ENCODE data around the gene GPR15. TPM values are rescaled to one million over a fixed set of nuclear protein-coding genes. Genes with fewer than 3 reads are reported as not detected.

Gene GPR15
- total and polyA plus RNA-seq, 2 experiments from 2014 or later = not detected

GRCh38 chr3:98551754-98552153 lies 20.0 kb downstream of the GPR15 start:
- Histone ChIP-seq H2AFZ (no peak overlapping the region), H3K4me2 (no peak overlapping the region), H4K20me1 (replicated peaks; ENCODE audit: insufficient read depth) (no peaks in the 10 kb centered on the region), H3K9me2 (ENCODE audit: insufficient read depth) (no peaks in the 10 kb centered on the region), H3K4me1 (ENCODE audit: insufficient read depth) (no peaks in the 10 kb centered on the region), H3K4me3 (no peak overlapping the region), H3K27me3 (ENCODE audit: insufficient read depth) (no peaks in the 10 kb centered on the region), H3K79me2 (replicated peaks; ENCODE audit: insufficient read depth) (no peaks in the 10 kb centered on the region), H3K36me3 (ENCODE audit: insufficient read depth) (no peaks in the 10 kb centered on the region), H3K27ac (ENCODE audit: low read depth) (no peak overlapping the region), H3F3A (replicated peaks; ENCODE audit: low read depth) (no peaks in the 10 kb centered on the region)
- H3K36me3 Mint-ChIP-seq (ENCODE audit: low read depth) = no peaks in the 10 kb centered on the region
- no peak overlapping the region for H3K4me3 Mint-ChIP-seq
- DNase-seq (ENCODE audit: low spot score) (no peak), ATAC-seq (no peak)
- TF ChIP-seq, protein P1, sequence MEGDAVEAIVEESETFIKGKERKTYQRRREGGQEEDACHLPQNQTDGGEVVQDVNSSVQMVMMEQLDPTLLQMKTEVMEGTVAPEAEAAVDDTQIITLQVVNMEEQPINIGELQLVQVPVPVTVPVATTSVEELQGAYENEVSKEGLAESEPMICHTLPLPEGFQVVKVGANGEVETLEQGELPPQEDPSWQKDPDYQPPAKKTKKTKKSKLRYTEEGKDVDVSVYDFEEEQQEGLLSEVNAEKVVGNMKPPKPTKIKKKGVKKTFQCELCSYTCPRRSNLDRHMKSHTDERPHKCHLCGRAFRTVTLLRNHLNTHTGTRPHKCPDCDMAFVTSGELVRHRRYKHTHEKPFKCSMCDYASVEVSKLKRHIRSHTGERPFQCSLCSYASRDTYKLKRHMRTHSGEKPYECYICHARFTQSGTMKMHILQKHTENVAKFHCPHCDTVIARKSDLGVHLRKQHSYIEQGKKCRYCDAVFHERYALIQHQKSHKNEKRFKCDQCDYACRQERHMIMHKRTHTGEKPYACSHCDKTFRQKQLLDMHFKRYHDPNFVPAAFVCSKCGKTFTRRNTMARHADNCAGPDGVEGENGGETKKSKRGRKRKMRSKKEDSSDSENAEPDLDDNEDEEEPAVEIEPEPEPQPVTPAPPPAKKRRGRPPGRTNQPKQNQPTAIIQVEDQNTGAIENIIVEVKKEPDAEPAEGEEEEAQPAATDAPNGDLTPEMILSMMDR (conservative IDR thresholded peaks at IDR 0.05; ENCODE audit: low read depth in 2 of 2) = no peak
- TF ChIP-seq, protein P2, sequence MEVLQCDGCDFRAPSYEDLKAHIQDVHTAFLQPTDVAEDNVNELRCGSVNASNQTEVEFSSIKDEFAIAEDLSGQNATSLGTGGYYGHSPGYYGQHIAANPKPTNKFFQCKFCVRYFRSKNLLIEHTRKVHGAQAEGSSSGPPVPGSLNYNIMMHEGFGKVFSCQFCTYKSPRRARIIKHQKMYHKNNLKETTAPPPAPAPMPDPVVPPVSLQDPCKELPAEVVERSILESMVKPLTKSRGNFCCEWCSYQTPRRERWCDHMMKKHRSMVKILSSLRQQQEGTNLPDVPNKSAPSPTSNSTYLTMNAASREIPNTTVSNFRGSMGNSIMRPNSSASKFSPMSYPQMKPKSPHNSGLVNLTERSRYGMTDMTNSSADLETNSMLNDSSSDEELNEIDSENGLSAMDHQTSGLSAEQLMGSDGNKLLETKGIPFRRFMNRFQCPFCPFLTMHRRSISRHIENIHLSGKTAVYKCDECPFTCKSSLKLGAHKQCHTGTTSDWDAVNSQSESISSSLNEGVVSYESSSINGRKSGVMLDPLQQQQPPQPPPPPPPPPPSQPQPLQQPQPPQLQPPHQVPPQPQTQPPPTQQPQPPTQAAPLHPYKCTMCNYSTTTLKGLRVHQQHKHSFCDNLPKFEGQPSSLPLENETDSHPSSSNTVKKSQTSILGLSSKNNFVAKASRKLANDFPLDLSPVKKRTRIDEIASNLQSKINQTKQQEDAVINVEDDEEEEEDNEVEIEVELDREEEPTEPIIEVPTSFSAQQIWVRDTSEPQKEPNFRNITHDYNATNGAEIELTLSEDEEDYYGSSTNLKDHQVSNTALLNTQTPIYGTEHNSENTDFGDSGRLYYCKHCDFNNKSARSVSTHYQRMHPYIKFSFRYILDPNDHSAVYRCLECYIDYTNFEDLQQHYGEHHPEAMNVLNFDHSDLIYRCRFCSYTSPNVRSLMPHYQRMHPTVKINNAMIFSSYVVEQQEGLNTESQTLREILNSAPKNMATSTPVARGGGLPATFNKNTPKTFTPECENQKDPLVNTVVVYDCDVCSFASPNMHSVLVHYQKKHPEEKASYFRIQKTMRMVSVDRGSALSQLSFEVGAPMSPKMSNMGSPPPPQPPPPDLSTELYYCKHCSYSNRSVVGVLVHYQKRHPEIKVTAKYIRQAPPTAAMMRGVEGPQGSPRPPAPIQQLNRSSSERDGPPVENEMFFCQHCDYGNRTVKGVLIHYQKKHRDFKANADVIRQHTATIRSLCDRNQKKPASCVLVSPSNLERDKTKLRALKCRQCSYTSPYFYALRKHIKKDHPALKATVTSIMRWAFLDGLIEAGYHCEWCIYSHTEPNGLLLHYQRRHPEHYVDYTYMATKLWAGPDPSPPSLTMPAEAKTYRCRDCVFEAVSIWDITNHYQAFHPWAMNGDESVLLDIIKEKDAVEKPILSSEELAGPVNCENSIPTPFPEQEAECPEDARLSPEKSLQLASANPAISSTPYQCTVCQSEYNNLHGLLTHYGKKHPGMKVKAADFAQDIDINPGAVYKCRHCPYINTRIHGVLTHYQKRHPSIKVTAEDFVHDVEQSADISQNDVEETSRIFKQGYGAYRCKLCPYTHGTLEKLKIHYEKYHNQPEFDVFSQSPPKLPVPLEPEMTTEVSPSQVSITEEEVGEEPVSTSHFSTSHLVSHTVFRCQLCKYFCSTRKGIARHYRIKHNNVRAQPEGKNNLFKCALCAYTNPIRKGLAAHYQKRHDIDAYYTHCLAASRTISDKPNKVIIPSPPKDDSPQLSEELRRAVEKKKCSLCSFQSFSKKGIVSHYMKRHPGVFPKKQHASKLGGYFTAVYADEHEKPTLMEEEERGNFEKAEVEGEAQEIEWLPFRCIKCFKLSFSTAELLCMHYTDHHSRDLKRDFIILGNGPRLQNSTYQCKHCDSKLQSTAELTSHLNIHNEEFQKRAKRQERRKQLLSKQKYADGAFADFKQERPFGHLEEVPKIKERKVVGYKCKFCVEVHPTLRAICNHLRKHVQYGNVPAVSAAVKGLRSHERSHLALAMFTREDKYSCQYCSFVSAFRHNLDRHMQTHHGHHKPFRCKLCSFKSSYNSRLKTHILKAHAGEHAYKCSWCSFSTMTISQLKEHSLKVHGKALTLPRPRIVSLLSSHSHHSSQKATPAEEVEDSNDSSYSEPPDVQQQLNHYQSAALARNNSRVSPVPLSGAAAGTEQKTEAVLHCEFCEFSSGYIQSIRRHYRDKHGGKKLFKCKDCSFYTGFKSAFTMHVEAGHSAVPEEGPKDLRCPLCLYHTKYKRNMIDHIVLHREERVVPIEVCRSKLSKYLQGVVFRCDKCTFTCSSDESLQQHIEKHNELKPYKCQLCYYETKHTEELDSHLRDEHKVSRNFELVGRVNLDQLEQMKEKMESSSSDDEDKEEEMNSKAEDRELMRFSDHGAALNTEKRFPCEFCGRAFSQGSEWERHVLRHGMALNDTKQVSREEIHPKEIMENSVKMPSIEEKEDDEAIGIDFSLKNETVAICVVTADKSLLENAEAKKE (CRISPR knock-in tag; IDR thresholded peaks at IDR 0.05) = no peak
- no peak for TF ChIP-seq CREB1 (CRISPR knock-in tag; IDR thresholded peaks at IDR 0.05; ENCODE audit: low read depth)
- no peaks in the 10 kb centered on the region for H3K9me3 Mint-ChIP-seq
- H3K27ac Mint-ChIP-seq = no peak overlapping the region
- H3K4me1 Mint-ChIP-seq = peaks cover 3% of the 10 kb centered on the region; the same call in 1 of the 3 replicates
- no peaks in the 10 kb centered on the region for H3K27me3 Mint-ChIP-seq (ENCODE audit: insufficient read depth, low read depth, poor library complexity)
